T-helper 2 cell treated with Interferon-gamma antibody and Interleukin-4, amounts not matched to agents 100 ng/mL and 5 ng/mL, for 36 hours (primary cell): ENCODE data around the gene TCF25. TPM values are rescaled to one million over a fixed set of nuclear protein-coding genes. Genes with fewer than 3 reads are reported as not detected.

Experiments used
- intact Hi-C: fragments of 100-400 bp; cut with micrococcal nuclease; formaldehyde crosslinking; loops from one replicate; pipeline ENCODE4 v1.15.1; 2023
- total RNA-seq: library from RNA; stranded (reverse); gene quantifications from 2 replicates; pipeline ENCODE4 v1.2.3, GENCODE V29; 2022

TCF25 gene
- total RNA-seq, 1 donor from 2014 or later, result 234 TPM

DNA sequence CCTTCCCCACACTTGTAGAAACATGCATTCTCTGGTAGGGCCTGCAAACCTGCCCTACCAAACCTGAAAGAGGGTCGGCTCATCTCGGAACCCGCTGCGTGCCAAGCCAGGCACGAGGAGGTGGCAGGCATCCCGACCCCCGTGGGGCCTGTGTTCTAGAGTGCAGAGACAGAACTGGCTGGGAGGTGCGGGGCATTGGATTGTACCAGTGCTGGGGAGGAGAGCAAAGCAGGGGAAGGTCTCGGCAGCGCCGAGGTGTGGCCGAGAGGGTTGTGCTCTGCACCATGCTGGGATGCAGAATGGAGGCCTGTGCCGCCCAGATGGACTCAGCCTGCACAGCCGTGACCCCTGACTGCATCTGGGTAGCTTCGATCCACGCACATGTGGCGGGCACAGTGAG lies 27.5 kb downstream of the TCF25 start:
- intact Hi-C loops, result no loop called here

DNA sequence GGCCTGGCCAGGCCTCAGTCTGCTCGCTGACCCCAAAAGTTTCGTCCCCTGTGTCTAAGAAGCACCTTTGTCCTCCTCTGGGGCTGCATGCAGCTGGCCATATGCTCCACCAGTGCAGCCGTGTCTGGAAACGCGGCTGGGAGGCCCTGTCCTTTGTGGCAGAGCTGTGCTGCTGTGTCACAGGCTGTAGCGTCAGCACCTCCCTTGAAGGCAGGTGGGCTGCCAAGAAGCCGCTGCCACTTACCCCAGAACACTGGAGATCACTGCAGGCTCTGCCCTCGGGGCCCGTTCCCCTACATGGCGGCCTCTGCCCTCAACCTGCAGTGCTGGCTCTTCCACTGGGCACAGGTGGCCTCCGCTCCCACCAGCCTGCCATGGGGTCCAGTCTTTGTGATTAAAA lies 29.6 kb downstream of the TCF25 start:
- intact Hi-C loops, result no loop called here

DNA sequence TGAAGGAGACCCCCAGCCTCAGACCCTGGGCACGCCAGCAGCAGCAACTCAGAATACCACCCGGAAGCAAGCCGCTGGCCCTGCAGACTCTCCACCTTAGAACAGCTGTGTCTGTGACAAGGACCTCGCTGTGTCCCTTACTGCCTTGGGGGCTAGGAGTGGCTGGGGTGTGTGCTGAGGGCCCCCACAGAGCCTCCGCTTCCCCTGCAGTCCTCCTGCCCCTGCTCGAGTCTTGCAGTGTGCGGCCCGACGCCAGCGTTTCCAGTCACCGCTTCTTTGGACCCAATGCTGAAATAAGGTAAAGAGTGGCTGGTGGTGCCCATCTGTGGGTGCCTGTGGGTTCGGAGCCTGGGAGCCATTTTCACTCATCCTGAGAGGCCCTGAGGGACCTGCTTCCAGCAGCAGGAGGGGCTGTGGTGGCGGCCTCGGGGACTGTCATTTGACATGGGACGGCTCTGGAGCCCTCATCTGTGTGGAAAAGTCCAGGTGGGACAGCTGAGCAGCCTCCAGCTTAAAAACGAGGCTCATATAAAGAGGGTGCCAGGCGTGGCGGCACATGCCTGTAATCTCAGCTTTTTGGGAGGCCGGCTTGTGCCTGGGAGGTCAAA lies 30.6 kb downstream of the TCF25 start:
- intact Hi-C loops, result no loop called here

DNA sequence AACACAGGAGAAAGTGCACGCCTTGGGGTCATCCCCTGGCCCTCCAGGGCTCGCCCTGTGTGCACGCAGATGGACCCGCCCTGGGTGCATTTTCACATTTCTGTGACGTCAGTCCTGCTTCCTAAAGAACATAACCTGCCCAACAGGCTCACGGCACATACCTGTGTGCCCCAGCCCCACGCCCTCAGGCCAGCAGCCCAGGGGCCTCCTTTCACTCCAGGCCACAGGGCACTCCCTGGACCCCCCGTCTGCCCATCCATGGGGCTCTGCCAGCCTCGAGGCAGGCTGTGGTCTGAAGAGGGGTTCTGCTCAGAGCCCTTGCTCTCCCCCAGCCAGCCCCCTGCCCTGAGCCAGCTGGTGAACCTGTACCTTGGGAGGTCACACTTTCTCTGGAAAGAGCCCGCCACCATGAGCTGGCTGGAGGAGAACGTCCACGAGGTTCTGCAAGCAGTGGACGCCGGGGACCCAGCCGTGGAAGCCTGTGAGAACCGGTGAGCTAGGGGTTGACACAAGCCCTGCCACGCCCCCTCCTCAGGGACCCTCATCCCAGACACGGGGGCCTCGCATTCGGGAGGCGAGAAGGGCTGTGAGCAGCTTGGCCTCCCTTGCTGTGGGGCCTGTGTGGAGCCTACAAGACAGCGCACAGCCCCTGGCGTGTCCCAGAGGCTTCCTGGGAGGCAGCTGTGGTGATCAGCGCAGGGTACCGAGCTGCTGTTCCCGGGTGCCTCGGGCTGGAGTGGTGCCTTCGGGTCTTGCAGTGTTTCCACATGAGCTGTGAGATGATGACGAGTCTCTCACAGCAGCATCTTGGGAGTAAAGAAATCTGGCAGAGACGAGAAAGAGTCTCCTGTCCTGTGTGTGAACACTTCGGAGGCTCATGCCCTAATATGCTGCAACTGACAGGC lies 31.5 kb downstream of the TCF25 start:
- intact Hi-C loops, result no loop called here

DNA sequence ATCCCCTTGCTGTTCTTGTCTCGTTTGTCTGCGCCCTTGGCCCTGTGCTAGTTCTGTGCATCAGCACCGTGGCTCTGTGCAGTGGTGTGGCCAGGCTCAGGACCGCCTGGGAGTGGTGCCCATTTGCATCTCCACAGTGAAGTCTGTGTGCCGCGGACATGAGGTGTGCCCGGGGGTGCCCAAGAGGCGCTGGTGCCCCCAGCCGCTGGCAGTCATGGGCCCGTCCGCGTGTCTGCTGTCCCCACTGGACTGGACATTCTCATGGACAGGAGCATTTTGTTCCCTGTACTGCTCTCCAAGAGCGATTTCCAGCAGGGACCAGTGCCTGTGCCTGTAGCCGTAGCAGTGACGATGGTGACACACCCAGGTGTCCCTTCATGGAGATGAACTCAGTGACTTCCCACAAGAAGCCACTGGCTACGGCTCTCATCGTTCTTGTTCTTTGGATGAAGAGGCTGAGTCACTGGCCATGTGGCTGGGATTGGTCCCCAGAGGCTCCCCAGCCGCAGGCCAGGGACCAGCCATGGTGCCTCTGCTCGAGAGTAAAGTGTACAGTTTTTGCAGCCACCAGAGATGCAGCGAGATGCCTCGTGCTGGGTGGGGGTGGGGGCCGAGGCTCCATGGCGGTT lies 32.2 kb downstream of the TCF25 start:
- intact Hi-C loops, result no loop called here

DNA sequence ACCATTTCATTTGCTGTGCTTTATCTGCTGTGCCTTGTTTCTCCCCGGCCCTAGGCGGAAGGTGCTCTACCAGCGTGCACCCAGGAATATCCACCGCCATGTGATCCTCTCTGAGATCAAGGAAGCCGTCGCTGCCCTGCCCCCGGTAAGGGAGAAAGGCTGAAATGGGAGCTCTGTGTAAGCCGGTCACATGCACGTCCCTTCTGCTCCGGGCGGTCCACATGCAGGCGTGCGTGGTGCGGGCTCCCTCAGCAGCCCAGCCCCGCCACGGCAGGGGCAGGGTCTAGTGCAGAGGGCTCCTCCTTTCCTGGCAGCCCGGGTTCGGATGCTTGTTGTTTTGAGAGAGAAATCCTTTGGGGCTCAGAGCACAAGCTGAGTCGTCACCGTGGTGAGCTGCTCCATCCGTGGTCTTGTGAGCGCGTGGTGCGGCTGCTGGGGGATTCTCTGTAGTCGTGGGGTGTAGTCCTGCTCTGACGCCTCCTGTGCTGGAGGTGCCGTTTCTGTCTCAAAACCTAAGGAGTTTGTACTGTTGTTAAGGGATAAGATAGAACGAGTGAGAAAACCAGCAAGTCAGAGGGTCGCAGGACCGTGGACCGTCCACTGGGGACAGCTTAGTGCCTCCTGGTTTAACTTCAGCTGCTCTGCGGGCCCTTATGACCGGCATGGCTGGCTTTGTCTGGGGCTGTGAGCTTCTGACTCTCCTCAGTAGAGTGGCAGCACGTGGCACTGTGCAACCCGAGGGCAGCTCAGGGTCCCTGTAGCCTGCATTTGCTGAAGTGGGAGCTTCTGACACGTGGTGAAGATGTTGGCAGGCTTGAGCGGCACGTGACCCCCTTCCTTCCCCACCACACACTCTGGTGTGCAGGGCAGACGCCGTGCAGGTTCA lies 33.0 kb downstream of the TCF25 start:
- intact Hi-C loops, result no loop called here

DNA sequence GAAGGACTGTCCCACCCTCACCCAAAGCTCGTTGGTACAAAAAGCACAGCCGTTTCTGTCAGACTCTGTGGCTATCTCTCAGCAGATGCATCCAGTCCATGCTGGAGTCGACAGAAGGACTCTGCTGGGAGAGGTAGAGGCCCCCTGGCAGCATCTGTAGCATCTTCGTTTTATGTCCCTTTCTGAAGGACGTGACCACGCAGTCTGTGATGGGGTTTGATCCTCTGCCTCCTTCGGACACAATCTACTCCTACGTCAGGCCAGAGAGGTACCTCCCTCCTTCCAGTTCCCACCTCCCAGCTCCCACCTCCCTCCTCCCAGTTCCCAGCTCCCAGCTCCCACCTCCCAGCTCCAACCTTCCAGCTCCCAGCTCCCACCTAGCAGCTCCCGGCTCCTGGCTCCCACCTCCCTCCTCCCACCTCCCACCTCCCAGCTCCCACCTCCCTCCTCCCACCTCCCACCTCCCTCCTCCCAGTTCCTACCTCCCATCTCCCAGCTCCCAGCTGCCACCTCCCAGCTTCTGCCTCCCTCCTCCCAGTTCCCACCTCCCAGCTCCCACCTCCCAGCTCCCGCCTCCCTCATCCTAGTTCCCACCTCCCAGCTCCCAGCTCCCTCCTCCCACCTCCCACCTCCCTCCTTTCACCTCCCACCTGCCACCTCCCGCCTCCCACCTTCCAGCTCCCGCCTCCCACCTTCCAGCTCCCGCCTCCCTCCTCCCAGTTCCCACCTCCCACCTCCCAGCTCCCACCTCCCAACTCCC lies 33.8 kb downstream of the TCF25 start:
- intact Hi-C loops, result no loop called here

DNA sequence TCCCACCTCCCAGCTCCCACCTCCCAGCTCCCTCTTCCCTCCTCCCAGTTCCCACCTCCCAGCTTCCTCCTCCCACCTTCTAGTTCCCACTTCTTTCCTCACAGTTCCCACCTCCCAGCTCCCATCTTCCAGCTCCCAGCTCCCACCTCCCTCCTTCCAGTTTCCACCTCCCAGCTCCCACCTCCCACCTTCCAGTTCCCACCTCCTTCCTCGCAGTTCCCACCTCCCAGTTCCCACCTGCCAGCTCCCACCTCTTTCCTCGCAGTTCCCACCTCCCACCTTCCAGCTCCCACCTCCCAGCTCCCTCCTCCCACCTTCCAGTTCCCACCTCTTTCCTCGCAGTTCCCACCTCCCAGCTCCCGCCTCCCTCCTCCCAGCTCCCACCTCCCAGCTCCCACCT lies 34.8 kb downstream of the TCF25 start:
- intact Hi-C loops, result no loop called here

DNA sequence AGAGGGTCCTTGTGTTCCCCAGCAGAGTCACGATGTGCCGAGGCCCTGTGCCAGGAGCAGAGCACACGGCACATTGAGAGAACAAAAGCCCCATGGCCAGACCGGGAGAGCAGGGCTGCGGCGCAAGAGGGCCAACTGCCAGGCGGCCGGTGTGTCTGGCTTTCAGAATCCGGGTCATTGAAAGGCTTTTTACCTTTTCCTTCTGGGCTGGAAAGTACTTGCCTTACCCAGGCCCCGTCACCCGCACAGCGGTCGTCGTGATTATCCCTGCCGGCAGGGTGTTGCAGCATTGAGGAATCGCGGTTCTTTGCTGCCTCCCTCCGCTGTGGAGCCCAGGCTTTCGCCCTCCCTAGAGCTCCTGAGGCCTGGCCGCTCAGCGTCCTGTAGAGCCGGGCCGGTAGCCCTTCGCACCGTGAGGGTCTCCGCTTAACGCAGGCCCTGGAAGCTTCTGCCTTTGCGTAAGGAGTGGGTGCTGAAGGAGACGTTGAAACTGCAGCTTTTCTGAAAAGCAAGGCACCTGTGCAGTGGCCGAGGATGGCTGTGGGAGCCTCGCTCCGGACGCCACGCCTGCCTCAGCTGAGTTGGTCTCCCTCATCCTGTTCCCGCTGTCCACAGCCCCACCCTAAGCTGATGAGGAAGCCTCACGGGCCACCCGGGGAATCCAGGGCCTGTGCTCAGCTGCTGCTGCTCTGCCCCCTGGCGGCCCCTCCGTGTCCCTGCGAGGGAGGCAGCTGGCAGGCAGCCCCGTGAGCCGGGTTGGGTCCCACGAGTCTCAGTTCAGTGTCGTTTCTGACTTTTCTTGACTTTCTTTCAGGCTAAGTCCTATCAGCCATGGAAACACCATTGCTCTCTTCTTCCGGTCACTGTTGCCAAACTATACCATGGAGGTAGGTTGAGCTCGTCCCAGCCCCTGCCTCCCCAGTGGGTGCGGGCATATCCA lies 36.7 kb downstream of the TCF25 start:
- intact Hi-C loops, result loop anchor here (1.0 kb wide), 1 partner anchor 204 kb away; no protein-coding TSS in a partner anchor

DNA sequence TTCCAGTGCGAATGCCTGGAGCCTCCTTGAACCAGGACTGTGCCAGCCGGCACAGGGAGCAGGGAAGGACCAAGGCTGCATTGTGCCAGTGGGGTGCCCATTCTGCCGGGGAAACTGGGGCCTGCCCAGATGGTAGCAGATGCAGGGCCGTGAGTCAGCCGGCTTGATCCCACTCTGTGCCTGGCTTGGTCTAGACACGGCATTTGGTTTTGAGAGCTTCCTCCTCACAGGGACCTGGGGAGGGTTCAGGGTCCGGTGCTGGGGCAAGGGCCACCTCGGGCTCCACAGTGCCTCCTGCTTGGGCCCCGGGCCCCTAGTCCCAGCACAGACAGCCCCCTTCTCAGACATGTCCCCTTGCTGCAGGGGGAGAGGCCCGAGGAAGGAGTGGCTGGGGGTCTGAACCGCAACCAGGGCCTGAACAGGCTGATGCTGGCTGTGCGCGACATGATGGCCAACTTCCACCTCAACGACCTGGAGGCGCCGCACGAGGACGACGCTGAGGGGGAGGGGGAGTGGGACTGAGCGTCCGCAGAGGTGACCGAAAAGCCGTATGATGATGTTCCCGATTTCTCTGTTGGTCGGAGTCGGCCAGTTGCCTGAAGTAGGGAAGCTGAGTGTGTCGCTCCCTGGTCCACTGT lies 37.4 kb downstream of the TCF25 start:
- intact Hi-C loops, result loop anchor here (1.0 kb wide), 1 partner anchor 205 kb away; no protein-coding TSS in a partner anchor

DNA sequence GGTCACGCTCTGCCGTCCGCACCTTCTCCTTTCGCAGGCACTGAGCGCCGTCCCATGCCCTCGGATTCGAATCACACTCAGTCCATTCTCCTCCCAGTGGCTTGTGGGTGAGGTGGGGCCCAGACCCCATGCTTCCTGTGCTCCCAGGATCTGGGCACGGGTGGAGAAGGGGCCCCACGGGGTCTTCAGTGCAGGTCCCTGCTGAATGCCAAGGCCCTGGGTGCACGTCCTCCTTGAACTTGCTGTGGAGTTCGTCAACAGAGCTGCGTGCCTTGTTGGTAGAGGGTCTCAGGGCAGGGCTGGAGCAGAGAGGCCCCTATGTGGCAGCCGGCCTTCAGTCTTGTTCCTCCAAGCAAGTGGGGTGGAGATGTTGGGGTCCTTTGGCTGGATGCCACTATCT lies 38.0 kb downstream of the TCF25 start:
- intact Hi-C loops, result no loop called here

DNA sequence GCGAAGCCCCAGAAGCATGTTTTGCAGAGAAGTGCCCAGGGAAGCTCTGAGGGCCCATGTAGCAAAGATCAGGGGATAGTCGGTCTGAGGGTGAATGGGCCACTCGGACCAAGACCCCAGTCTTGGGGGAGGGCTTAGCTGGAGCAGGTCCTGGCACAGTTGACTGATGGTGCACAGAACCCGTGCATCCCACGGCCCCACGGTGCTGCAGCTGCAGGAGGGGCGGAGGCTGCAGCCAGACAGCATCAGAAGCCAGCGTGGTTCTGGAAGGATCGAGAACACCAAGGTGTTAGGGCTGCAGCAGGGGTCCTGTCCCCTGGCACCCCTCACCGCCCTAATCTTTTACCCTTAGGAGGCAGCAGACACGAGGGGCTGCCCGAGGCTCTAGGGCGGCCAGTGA lies 38.8 kb downstream of the TCF25 start:
- intact Hi-C loops, result no loop called here

DNA sequence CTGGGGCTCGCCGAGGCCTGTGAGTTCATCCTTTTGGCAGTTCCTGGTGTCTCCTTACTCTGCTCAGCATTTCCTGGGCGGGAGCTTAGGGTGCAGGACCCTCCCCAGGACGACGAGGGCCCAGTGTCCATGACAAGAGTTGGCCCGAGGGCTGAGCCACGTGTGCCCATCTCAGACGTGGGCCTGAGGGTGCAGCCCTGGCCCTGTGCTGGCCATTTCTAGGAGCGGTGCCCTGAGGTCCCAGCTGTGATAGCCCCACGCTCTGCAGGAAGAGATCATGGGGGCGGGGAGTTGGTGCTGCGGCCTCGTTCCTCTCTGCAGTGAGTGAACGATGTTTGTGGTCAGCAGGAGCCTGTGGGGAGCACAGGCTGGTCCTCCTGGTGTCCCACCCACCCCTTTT lies 39.2 kb downstream of the TCF25 start:
- intact Hi-C loops, result no loop called here

DNA sequence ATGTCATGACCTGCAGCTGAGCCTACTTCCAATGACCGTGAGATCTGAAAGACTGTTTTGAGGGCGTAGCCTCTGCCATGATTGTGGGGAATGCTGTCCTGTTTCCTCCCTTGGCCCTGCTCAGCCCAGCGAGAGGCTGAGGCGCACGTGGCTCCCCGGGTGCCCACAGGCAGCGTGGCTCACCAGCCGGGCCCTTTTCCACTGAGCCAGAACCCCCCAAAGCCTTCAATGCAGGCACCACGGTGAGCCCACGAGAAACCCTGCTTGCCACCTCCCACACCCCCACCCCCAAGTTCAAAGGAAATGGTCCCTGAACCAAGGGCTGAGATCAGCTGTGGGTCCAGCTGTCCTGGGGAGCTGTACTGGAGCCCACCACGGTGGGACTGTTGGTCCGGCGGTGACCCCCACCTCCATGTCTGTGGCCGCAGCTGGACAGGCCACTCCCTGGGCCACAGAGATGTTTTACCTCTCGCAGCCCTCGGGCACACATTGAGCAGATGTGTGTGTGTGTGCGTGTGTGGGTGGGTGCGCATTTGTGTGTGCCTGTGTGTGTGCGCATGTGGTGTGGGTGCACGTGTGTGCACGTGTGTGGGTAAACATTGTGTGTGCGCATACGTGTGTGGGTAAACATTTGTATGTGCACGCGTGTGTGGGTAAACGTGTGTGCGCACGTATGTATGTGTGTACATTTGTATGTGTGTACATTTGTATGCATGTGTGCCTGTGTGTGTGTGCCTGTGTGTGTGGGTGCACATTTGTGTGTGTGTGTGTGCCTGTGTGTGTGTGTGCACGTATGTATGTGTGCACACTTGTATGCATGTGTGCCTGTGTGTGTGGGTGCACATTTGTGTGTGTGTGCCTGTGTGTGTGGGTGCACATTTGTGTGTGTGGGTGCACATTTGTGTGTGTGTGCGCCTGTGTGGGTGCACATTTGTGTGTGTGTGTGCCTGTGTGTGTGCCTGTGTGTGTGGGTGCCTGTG lies 40.3 kb downstream of the TCF25 start:
- intact Hi-C loops, result no loop called here

DNA sequence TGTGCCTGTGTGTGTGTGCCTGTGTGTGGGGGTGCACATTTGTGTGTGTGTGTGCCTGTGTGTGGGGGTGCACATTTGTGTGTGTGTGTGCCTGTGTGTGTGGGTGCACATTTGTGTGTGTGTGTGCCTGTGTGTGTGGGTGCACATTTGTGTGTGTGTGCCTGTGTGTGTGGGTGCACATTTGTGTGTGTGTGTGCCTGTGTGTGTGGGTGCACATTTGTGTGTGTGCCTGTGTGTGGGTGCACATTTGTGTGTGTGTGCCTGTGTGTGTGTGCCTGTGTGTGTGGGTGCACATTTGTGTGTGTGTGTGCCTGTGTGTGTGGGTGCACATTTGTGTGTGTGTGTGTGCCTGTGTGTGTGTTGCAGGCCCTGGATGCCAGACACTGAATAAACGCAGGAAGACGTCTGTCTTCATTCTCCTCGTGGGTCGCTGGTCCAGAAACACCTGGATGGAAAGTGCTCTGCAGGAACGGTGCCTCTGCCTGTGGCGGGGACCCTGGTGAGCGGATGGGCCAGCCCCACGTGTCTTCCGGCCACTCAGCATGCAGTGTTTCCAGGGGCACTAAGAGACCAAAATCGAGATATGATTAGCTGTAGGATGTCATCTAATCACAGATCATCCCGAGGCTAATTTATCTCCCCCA lies 41.4 kb downstream of the TCF25 start:
- intact Hi-C loops, result loop anchor here (5.0 kb wide), 1 partner anchor 192 kb away; the partner anchor contains the start of genes VPS9D1 and ZNF276

DNA sequence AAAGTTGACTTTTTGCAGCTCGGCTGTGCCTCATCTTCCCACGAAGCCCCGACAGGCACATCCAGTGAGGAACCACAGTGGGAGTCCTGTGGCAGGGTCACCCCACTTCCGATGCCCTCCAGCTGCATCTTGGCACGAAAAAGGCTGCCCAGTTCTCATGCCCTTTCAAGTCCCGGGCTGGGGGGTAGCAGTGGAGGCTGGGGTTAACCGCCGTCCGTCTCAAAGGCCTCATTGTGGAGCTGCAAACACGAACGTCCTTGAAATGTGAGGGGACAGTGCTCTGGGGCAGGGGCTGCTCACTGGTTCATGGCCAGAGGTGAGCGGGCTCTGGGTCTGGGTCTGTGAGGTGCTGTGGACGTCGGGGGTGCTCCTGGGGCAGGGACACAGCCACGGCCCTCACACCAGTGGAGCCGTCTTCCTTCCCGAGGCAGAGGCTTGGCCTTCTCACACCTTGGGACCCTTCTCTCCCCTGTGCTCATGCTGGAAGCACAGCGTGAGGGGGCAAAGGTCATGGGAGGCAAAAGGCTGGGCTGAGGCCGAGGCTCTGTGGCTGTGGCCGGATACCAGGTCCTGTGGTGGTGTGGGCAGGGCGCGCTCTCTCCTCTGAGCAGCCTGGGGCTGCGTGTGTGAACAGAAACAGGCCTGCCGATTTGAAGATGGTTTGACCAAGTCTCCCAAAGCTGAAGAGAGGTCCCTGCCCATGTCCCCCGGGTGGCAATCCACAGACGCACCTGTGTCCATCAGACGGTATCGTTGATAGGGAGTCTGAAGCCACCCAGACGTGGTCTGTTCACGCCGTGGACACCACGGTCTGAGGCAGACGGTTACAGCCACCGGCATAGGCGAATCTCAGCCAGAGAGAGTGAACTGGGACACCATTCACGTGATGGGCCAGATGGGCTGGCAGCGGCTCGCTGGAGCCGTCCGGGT lies 42.2 kb downstream of the TCF25 start:
- intact Hi-C loops, result loop anchor here (5.0 kb wide), 1 partner anchor 193 kb away; the partner anchor contains the start of genes VPS9D1 and ZNF276
